Tibial artery (tissue), 4 donors: ENCODE measurements around the gene SRSF7.
"Not testable (repeated sequence)": the region's sequence is repeated elsewhere in the genome, so short reads cannot be mapped to it uniquely, and the experiment has no call there.

Experiments
- DNase-seq, 2 donors: peaks; one replicate each; pipeline ENCODE4 v3.0.0-alpha.2; 2019
- H3K27ac ChIP-seq, 2 donors: fragments of 200-600 bp; sonication (generic) in 1 of 2; 1 replicate in 1 of 2; 2 replicates in 1 of 2; pipeline ENCODE4 v1.5.1; 2018 to 2019; ENCODE audit warnings: mild to moderate bottlenecking in 1 of 2
- H3K27me3 ChIP-seq, 2 donors: fragments of 200-600 bp; sonication (generic) in 1 of 2; one replicate each; pipeline versions ENCODE4 v1.5.1 to v1.6.0; 2016 to 2019
- H3K36me3 ChIP-seq, 3 donors: fragments of 200-600 bp; sonication (generic) in 2 of 3; one replicate each; pipeline ENCODE4 v1.5.1; 2016 to 2019; ENCODE audit warnings: mild to moderate bottlenecking in 2 of 3
- H3K4me1 ChIP-seq, 4 donors: fragments of 200-600 bp; sonication (generic) in 2 of 4; 1 replicate in 3 of 4; 2 replicates in 1 of 4; pipeline ENCODE4 v1.5.1; 2016 to 2019
- H3K4me3 ChIP-seq, 2 donors: fragments of 200-600 bp; sonication (generic) in 1 of 2; 1 replicate in 1 of 2; 2 replicates in 1 of 2; pipeline ENCODE4 v1.5.1; 2018 to 2019; ENCODE audit warnings: mild to moderate bottlenecking in 2 of 2
- H3K9me3 ChIP-seq, 3 donors: fragments of 200-600 bp; sonication (generic) in 1 of 3; one replicate each; pipeline ENCODE4 v1.5.1; 2016 to 2019
- CTCF ChIP-seq, 2 experiments: fragments of 200-600 bp in 1 of 2; fragments of 450-650 bp in 1 of 2; IDR thresholded peaks; one replicate each; pipeline ENCODE4 v1.5.1; 2017 to 2019; ENCODE audit warnings: antibody characterized with exemption in 2 of 2, mild to moderate bottlenecking in 1 of 2, moderate library complexity in 1 of 2
- intact Hi-C: fragments of 100-400 bp; cut with DNase I; formaldehyde crosslinking; loops from one replicate; pipeline ENCODE4 v1.15.0; 2023; ENCODE audit warnings: low total_unique reads

The SRSF7 gene

GRCh38 chr2:38765551-38765950 is 14.4 kb upstream of the SRSF7 start:
- intact Hi-C loops = no loop called here
- Histone ChIP-seq H3K9me3 (no peaks in the 10 kb centered on the region), H3K4me1 (no peaks in the 10 kb centered on the region), H3K4me3 (no peak overlapping the region), H3K27me3 (no peaks in the 10 kb centered on the region), H3K27ac (no peak overlapping the region), H3K36me3 (no peaks in the 10 kb centered on the region)
- no peak for DNase-seq
- TF ChIP-seq CTCF (IDR thresholded peaks at IDR 0.05) = no peak

- Histone ChIP-seq H3K36me3 (no peaks in the 10 kb centered on the region), H3K27me3 (no peaks in the 10 kb centered on the region), H3K4me3 (no peak overlapping the region), H3K27ac (no peak overlapping the region), H3K4me1 (no peaks in the 10 kb centered on the region), H3K9me3 (no peaks in the 10 kb centered on the region)
- no peak for TF ChIP-seq CTCF (IDR thresholded peaks at IDR 0.05)
- no peak for DNase-seq
- intact Hi-C loops = no loop called here
Measured at GRCh38 chr2:38765149-38765548, 14.0 kb upstream of the SRSF7 start.

- Histone ChIP-seq H3K27ac (no peak overlapping the region), H3K27me3 (no peaks in the 10 kb centered on the region), H3K4me3 (no peak overlapping the region), H3K36me3 (no peaks in the 10 kb centered on the region), H3K9me3 (no peaks in the 10 kb centered on the region), H3K4me1 (no peaks in the 10 kb centered on the region)
- no peak for DNase-seq
- intact Hi-C loops = no loop called here
- no peak for TF ChIP-seq CTCF (IDR thresholded peaks at IDR 0.05)
Measured at GRCh38 chr2:38763728-38764127, 12.6 kb upstream of the SRSF7 start.

GRCh38 chr2:38763228-38763627 is 12.1 kb upstream of the SRSF7 start:
- Histone ChIP-seq H3K4me1 (no peaks in the 10 kb centered on the region), H3K36me3 (no peaks in the 10 kb centered on the region), H3K27me3 (no peaks in the 10 kb centered on the region), H3K4me3 (no peak overlapping the region), H3K27ac (no peak overlapping the region), H3K9me3 (no peaks in the 10 kb centered on the region)
- no peak for TF ChIP-seq CTCF (IDR thresholded peaks at IDR 0.05)
- intact Hi-C loops = no loop called here
- no peak for DNase-seq

GRCh38 chr2:38755891-38756290 is 4.7 kb upstream of the SRSF7 start:
- H3K4me3 ChIP-seq, H3K27me3 ChIP-seq, H3K36me3 ChIP-seq, DNase-seq, H3K27ac ChIP-seq, H3K9me3 ChIP-seq, intact Hi-C loops, H3K4me1 ChIP-seq: not testable (repeated sequence)

GRCh38 chr2:38754506-38754905 is 3.3 kb upstream of the SRSF7 start:
- peak overlapping the region in 1 of 2 donors; percentile 6 for H3K27ac ChIP-seq
- no peak for TF ChIP-seq CTCF (IDR thresholded peaks at IDR 0.05)
- intact Hi-C loops = no loop called here

More at GRCh38 chr2:38754506-38754905, 3.3 kb upstream of the SRSF7 start:
- Histone ChIP-seq H3K4me1 (peaks cover 0 to 9% (median 2%) of the 10 kb centered on the region in 4 donors), H3K36me3 (peaks cover 0 to under 1% (median 0%) of the 10 kb centered on the region in 3 donors), H3K4me3 (peak overlapping the region in 1 of 2 donors; percentile 18), H3K27me3 (no peaks in the 10 kb centered on the region), H3K9me3 (no peaks in the 10 kb centered on the region)
- DNase-seq = no peak
